ENCODE results near the gene PARN. TPM values are rescaled to one million over a fixed set of nuclear protein-coding genes. Genes with fewer than 3 reads are reported as not detected.

Gene PARN
- total RNA-seq, 2 experiments from 2014 or later: 41.4 to 43.0 TPM

Other genes with a start within 250 kb of the PARN start
- gene BFAR, start 2.7 kb upstream of the PARN start, total RNA-seq: 10 to 100 TPM; 62.3 to 68.8 TPM
- not detected for gene PLA2G10, start 64.0 kb upstream of the PARN start, total RNA-seq
- 1 to 10 TPM in 1 of 2 experiments, not detected in 1; 7.6 TPM for gene NPIPA3, start 73.2 kb upstream of the PARN start, total RNA-seq
- gene NPIPA2, start 112.3 kb upstream of the PARN start, total RNA-seq: 1 to 10 TPM in 1 of 2 experiments, under 1 TPM in 1; 0.68 to 8.0 TPM
- gene NOMO1, start 203.5 kb upstream of the PARN start, total RNA-seq: 10 to 100 TPM; 46.3 to 46.8 TPM

All from activated CD4-positive, alpha-beta memory T cell treated with anti-CD3 and anti-CD28 coated beads, Interleukin-2, amount 10 ng/mL, durations not matched to agents 7 days and 5 days (primary cell).